PFSK-1 (cell line): ENCODE measurements around the gene KRABD2.

ENCODE experiments used
- FOXP2 ChIP-seq: optimal IDR thresholded peaks from 2 replicates; pipeline ENCODE3; 2011; ENCODE audit warnings: borderline replicate concordance, control low read depth, inconsistent platforms; ENCODE audit not compliant: insufficient read depth; ENCODE audit errors: extremely low read length, extremely low read depth
- POLR2AphosphoS5 ChIP-seq: IDR thresholded peaks from 2 replicates; pipeline ENCODE4 v1.6.1; 2012; ENCODE audit warnings: low read depth, mild to moderate bottlenecking, control low read depth, low read length, moderate library complexity
- REST ChIP-seq, 2 experiments: IDR thresholded peaks; 2 replicates each; pipeline versions ENCODE4 v1.6.1 to v1.8.0; 2011 to 2012; ENCODE audit warnings: low read depth in 2 of 2, low read length in 2 of 2, control low read depth in 1 of 2, inconsistent platforms in 1 of 2, mild to moderate bottlenecking in 1 of 2, moderate library complexity in 1 of 2; ENCODE audit not compliant: insufficient read depth in 1 of 2
- SIN3A ChIP-seq: IDR thresholded peaks from 2 replicates; pipeline ENCODE4 v1.6.1; 2012; ENCODE audit warnings: mild to moderate bottlenecking, low read length, moderate library complexity, borderline replicate concordance; ENCODE audit not compliant: insufficient read depth
- TAF1 ChIP-seq: IDR thresholded peaks from 2 replicates; pipeline ENCODE4 v1.6.1; 2012; ENCODE audit warnings: low read length, control low read depth, borderline replicate concordance; ENCODE audit not compliant: insufficient read depth

KRABD2 gene

GRCh38 chr17:8417806-8418205, 41.3 kb upstream of the KRABD2 start:
- no peak for TF ChIP-seq REST (IDR thresholded peaks at IDR 0.05; ENCODE audit: insufficient read depth in 1 of 2, low read depth in 2 of 2, low read length in 2 of 2)
- no peak for TF ChIP-seq TAF1
- no peak for TF ChIP-seq FOXP2
- no peak for TF ChIP-seq SIN3A
- no peak for TF ChIP-seq POLR2AphosphoS5

GRCh38 chr17:8413938-8414337, 37.4 kb upstream of the KRABD2 start:
- TF ChIP-seq REST (IDR thresholded peaks at IDR 0.05; ENCODE audit: insufficient read depth in 1 of 2, low read depth in 2 of 2, low read length in 2 of 2): no peak
- no peak for TF ChIP-seq SIN3A
- TF ChIP-seq FOXP2: no peak
- no peak for TF ChIP-seq TAF1
- TF ChIP-seq POLR2AphosphoS5: no peak

- TF ChIP-seq REST (IDR thresholded peaks at IDR 0.05; ENCODE audit: insufficient read depth in 1 of 2, low read depth in 2 of 2, low read length in 2 of 2) (no peak), TAF1 (no peak), FOXP2 (no peak)
These were observed 36.8 kb upstream of the KRABD2 start for GRCh38 chr17:8413328-8413727.

- TF ChIP-seq POLR2AphosphoS5: no peak
- TF ChIP-seq FOXP2: no peak
- TF ChIP-seq TAF1: no peak
These were observed 35.6 kb upstream of the KRABD2 start for GRCh38 chr17:8412089-8412488.

GRCh38 chr17:8410883-8411238, 34.4 kb upstream of the KRABD2 start:
- TF ChIP-seq POLR2AphosphoS5 (no peak), REST (IDR thresholded peaks at IDR 0.05; ENCODE audit: insufficient read depth in 1 of 2, low read depth in 2 of 2, low read length in 2 of 2) (no peak), TAF1 (no peak)
